T-helper 22 cell (primary cell): Measurements from ENCODE around the gene GPR27.
A peak's percentile ranks its signal among the peaks of the same experiment; 100 is the strongest.

Source experiments
- DNase-seq: peaks from one replicate; pipeline ENCODE4 v3.0.0-alpha.2; 2020; ENCODE audit warnings: low read depth

The GPR27 gene

DNA sequence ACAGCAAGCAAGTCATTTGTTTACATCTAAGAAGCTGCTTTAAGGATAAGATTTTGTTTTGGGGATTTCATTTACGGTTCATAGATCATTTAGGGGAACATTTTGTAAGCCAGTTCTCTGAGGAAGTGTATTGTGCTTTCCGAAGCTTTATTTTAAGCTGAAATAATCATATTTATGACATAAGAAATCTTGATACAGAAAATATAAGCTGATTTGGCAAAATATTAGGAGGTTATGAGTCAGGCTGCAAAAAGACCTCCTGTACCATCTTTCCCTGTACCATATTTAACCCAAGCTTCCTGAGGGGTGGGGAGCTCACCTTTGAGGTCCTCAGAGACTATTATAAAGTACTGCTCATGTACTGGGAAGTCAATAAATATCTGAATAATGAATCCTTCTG is 20.3 kb upstream of the GPR27 start:
- no peak for DNase-seq

- DNase-seq = no peak
Measured at GRCh38 chr3:71734881-71735280, 18.8 kb upstream of the GPR27 start.

- no peak for DNase-seq
Measured at GRCh38 chr3:71742621-71743020, 11.0 kb upstream of the GPR27 start.

DNA sequence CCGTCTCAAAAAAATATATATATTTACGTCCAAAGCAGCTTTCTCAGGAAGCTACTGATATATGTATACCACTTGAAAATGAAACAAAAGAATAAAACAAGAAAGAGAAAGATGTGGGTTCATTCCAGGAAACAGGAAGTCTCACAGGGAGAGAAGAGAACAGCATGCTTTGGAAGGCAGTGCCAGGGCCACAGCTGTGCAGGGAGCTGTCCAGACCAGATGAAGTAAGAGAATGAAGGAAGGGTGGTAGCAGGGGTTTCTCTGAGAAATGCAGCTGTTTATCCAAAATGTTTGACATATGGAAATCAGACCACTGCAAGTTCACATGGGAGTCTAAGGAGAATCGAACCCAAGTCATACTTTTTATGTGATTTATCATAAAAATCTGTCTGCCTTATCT is 8.9 kb upstream of the GPR27 start:
- no peak for DNase-seq

GRCh38 chr3:71751602-71752001 is 2.1 kb upstream of the GPR27 start:
- no peak for DNase-seq

DNA sequence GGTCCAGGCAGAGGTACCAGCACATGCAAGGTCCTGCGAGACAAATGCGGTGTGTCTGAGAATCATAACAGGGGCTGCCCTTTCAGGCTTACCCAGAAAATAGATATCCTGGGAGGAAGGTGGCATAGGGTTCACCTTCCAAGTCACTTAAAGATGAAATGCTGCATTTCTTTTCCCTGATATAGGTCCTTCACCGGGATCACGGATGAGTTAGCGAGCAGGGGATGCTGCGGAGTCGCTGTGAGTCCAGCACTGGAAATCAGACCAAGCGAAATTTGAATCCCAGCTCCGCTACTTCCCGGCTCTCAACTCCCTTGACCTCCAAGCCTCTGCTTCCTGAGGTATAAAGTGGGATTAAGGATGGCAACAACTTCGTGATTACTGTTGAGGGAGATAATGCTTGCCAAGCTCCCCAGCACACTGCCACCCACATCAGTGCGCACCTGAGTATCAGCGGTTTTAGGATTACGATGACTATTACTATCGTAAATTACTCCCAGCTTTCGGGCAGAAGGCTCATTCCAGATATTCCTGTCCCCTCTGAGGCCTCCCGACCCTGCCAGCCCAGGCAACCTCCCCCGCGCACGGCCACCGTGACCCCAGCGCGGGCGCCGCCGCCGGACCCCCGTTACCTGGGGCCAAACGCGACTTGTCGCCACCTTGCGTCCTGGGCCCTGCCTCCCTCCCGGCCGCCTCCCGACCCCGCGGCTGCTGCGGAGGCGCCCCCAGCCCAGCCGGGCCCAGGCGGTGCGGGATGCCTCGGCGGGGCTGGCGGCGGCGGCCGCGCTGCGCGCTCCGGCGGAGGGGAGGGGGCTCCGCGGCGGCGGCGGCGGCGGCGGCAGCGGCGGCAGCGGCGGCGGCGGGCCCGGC is 589 bp upstream of the GPR27 start:
- no peak for DNase-seq

- DNase-seq = no peak
Measured at GRCh38 chr3:71754610-71755253, 1.1 kb downstream of the GPR27 start.

- DNase-seq = no peak
Measured at GRCh38 chr3:71758091-71758490, 4.4 kb downstream of the GPR27 start.

- no peak for DNase-seq
Measured at GRCh38 chr3:71759401-71759800, 5.7 kb downstream of the GPR27 start.

DNA sequence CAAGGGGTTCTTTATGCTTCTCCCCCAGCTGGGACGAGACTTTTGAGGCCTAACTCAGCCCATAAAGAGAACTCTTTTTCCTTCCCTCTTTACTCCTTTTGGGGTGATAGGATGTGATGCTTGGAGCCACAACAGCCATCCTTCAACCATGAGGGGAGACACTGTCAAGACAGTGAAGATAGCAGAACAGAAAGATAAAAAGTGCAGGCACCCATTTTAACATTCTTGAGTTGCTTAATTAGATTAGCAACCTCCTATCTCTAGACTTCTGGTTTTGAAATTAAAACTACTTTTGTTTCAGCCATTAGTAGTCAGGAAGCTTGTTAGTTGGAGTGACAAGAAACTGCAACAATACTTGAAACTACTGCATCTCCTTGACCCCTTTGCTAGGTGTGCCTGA is 6.5 kb downstream of the GPR27 start:
- DNase-seq = no peak

DNA sequence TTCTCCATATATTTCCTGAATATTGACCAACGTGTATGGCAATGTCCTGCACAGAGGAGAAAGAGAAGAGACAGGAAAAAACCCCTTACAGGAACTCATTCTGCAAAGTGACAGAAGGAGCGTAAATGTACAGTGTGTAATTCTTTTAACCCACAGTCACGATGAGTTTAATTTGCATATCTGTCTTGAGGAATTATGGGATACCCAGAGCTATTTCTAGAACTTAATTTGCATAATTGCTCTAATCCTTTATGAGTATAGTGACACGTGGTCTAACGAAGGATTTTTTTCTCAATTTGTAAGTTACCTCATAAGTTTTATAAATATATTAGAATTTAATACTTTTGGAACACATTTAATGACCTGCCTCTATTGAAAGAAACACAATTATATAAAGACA is 9.8 kb downstream of the GPR27 start:
- DNase-seq = no peak

- DNase-seq = no peak
Measured at GRCh38 chr3:71771126-71771525, 17.5 kb downstream of the GPR27 start.

DNA sequence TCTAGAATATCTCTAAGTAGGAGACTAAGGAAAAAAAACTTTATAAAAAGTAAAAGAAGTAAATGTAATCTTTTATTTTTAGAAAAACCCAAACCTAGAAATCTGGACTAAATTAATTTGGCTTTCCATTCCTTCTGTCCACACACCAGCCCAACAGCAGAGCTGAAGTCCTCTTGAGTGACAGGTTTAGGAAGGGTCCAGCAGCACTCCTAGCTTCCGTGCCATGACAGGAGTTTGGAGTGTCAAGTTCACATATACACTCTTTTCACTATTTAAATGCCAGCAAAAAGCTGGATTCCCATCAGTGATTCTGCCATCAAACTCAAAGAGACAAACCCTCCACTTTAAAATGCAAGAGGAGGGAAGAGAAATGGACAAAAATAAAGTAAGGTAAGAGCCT is 18.2 kb downstream of the GPR27 start:
- no peak for DNase-seq

- no peak for DNase-seq
Measured at GRCh38 chr3:71776538-71776937, 22.9 kb downstream of the GPR27 start.

DNA sequence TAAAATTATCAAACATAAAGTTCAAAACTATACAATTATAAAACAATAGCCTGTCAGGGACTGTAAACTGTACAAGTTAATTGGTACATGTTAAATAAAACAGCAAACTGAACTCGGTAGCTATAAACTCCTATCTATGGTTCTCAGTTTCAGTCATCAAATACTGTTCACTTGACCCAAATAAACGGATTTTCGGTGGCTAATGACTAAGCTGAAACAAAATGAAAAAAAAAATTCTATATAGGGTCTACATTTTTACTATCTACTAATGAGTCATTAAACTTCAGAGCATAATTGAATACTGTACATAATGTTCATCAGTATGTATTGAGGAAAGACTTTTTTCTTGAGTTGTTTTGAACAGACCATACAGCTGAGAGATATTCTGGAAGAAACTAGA is 24.7 kb downstream of the GPR27 start:
- no peak for DNase-seq

DNA sequence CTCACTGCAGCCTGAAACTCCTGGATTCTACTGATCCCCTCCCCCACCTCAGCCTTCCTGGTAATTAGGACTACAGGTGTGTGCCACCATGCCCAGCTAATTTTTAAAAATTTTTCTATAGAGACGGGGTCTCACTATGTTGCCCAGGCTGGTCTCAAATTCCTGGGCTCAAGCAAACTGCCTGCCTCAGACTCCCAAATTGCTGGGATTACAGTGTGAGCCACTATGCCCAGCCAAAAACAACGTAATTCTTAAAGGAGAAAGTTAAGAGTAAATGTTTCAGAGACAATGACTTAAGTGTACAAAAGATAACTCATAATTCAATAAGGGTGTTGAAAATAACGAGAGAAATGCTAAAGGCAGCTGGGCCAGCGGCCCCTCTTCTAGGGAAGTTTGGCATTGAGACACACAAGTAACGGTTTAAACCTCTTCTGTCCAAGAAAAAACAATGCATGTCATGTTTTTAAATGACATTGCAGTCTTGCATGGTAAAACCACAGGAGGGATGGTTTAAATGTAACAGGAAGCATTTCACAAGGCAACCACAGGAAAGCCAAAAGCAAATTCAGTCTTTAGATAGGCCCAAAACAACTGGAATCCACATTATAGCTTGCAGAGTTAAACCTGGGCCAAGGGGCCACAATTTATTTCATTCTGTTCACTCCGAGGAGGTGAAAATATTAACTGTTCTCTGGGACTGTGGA is 26.2 kb downstream of the GPR27 start:
- DNase-seq = no peak

- DNase-seq = no peak
Measured at GRCh38 chr3:71780430-71780829, 26.8 kb downstream of the GPR27 start.

- no peak for DNase-seq
Measured at GRCh38 chr3:71783152-71783551, 29.5 kb downstream of the GPR27 start.

DNA sequence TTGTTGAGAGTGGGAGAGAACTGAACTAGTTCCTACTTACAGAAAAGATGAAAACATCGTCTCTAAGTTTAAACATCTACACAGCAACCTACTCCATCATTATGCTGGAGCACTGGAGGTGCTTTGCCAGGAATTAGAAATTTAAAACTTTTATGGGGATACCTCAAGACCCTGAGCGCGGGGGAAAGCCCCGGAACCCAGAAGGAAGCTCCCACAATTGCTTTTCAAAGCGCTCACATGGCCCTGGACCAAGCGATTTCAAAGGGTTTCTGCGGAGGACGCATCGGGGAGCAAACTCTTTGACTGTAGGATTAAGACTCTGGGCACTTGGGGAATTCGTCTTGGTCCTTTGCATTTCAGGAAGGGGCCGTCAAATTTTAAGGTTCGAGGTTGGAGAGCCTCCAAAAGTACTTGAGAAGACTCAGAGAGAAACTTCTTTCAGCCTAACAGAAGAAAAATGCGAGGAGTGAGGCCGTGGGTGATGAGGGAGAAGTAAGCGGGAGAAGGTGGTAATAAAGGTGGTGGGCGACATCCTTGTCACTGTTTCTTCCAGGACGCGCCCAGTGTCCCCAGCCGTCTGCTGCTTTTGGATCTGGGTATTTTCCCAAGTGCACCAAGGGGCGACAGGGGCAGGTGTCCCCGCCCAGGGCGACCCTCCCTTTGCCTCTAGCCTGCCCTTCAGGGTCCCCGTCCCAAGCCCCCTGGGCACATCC is 30.7 kb downstream of the GPR27 start:
- DNase-seq = no peak

DNA sequence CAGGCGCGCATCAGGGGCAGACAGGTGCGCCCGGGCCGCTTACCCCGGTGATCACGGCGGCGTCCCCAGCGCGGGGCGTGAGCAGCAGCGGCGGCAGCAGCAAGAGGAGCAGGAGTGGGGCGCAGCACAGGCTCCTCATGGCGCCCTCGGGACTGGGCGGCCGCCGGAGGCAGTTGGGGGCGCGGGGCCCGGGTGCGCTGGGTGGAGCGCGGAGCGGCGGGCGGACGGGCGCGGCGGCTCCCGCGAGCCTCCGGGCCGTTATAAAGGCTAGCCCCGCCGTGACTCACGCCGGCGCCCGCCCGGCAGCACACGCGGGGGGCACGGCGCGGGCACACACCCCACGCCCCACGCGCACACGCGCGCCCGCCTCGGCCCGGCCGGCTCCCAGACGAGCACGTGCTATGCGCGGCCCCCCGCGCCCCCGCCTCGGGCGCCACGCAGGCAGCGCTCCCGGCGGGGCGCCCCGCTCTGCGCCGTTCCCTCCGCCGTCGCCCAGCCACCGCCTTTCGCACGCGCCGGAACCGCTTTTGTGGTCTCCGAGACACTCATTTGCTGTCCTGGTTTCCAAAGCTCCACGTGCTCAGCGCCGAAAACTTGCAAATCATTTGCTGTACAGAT is 31.4 kb downstream of the GPR27 start, which contains the start of gene PROK2:
TSS of gene PROK2 (minus strand) at position 235 of the 618 bp plus-strand sequence. CDS start at position 139, 96 bp downstream.
- DNase-seq = peak; percentile 1

DNA sequence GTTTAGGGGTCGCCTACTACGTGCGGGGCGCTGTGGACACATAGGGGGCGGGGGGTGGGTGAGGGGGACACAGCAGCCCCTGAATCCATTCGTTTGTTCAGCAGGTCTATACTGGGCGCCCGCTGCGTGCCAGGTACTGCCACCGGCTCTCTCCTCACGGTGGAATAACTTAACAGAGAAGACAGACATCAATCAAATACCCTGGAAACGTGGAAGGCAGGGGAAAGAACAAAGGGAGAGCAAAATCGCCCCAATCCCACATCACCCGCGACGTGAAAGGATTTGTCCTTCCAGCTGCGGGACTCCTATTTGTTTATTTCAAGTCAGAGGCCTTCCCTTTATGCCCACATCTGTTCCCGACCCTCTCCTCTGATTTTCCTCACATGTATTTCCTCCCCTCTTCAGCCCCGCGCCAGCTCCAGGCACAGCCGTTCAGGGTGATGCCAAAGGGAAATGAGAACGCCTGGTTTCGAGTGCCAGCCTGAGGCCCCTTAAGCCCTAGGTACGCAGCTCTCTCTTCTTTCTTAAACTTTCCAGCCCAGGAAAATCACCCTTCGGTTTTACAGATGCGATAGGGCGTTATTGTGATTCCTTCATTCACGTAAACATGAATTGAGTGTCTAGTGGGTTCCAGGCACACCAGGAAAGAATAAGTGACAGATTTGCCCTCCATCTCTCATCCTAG is 32.0 kb downstream of the GPR27 start:
- DNase-seq = no peak
